ENCODE measurements around the gene IKZF2.

- TF ChIP-seq CTCF (conservative IDR thresholded peaks at IDR 0.05; ENCODE audit: low read length), result no peak
- no peak for TF ChIP-seq EZH2phosphoT487 (IDR thresholded peaks at IDR 0.05; ENCODE audit: borderline replicate concordance)
Measured at GRCh38 chr2:213108308-213108707, 43.1 kb downstream of the IKZF2 start.
